ENCODE data around the gene RBM15. TPM values are rescaled to one million over a fixed set of nuclear protein-coding genes. Genes with fewer than 3 reads are reported as not detected.

RBM15 gene
- total RNA-seq, 1 donor from 2014 or later: 9.6 TPM

GRCh38 chr1:110348050-110348449, 8.9 kb downstream of the RBM15 start:
- DNase-seq (ENCODE audit: low spot score): no peak
- ATAC-seq: no peak

GRCh38 chr1:110348771-110349170, 9.6 kb downstream of the RBM15 start:
- no peak for ATAC-seq
- no peak for DNase-seq (ENCODE audit: low spot score)

GRCh38 chr1:110350360-110350759, 11.2 kb downstream of the RBM15 start:
- DNase-seq (ENCODE audit: low spot score): no peak
- no peak for ATAC-seq

GRCh38 chr1:110355321-110355720, 16.1 kb downstream of the RBM15 start:
- no peak for ATAC-seq

GRCh38 chr1:110356379-110356778, 17.2 kb downstream of the RBM15 start:
- DNase-seq (ENCODE audit: low spot score) (no peak), ATAC-seq (peak; percentile 61)

More at GRCh38 chr1:110355321-110355720, 16.1 kb downstream of the RBM15 start:
- DNase-seq (ENCODE audit: low spot score): no peak

GRCh38 chr1:110360431-110360830, 21.3 kb downstream of the RBM15 start:
- ATAC-seq (no peak), DNase-seq (ENCODE audit: low spot score) (no peak)

DNA sequence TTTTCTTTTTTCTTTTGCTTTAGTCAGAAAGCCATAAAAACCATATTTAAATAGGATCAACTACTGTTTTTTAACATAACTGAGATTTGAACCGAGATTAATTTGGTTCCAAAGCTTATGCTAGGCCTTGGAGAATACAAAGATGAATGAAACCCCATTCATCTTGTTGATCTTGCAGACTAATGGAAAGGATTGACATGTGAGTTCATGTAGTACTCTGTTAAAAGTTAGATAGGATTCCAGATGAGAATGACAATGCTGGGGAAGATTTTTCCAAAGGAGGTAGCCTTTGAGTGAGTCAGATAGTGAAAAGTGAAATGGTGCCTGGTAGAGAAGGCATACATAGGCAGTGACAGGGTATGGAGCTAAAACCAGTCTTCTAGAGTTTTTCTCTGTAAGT, 22.7 kb downstream of the RBM15 start:
- no peak for ATAC-seq
- DNase-seq (ENCODE audit: low spot score): no peak

GRCh38 chr1:110364221-110364620, 25.0 kb downstream of the RBM15 start:
- DNase-seq (ENCODE audit: low spot score) (no peak), ATAC-seq (no peak)

DNA sequence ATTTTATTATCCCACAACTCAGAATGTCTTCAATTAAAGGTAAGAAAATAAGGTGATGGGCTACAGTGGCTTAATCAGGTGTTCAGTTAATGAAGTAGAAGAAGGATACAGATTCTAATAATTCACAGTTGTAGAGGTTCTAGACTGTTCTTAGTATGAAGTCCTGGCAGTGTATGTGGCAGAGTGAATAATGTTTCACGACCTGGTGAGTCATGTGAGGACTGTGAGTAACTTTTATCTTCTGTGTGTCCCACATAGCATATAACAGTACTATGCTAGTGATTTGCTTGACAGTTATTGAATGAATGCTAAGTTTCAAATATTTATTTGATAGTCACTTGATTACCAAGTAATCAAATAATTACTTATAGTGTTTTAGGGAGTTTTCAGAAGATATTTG, 31.6 kb downstream of the RBM15 start:
- ATAC-seq (no peak), DNase-seq (ENCODE audit: low spot score) (no peak)

DNA sequence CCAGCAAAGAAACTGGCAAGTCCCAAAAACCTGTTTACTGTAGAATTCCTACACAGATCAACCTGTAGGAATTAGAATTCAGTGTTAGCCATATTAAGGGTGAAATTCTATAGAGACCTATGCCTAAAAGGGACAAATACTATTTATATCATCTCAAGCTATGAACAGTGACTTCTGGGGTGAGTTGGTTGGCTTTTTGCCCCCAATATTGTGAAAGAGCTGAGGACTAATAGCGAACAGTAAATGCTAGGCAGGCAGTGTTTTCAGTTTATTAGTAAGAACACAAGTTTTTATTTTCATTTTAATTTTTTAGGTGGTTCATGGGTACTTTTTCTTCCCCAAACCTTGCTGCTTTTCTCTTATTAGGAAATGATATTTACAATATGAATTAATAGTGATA, 36.3 kb downstream of the RBM15 start:
- no peak for ATAC-seq
- no peak for DNase-seq (ENCODE audit: low spot score)

DNA sequence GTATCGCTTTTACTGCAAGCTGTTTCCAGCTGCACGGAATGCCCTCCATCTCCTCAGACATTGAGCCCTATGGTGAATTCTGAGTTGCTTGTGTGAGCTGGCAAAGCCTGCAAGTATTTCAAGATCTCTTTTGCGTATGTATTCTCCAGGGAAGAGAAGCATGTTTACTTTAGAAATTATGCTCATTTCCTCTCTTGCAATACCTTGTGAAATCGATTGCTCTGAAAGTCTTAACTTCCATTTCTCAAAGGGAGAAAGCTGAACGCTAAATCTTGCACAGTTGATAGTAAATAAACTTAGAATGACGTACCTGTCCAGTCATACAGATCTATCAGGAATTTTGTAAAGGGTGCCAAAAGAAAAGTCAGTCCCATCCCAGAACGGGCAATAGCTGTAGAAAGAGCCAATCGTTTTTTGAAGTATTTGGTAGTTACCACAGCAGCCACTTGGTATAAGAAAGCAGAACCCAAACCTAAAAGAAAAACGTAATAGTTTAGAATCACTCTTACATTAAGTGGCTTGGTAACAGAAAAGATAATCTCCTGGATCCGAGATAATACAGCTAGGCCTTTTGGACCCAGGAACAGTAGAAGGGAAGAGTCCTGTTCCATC, 41.6 kb downstream of the RBM15 start:
- DNase-seq (ENCODE audit: low spot score) (no peak), ATAC-seq (no peak)

DNA sequence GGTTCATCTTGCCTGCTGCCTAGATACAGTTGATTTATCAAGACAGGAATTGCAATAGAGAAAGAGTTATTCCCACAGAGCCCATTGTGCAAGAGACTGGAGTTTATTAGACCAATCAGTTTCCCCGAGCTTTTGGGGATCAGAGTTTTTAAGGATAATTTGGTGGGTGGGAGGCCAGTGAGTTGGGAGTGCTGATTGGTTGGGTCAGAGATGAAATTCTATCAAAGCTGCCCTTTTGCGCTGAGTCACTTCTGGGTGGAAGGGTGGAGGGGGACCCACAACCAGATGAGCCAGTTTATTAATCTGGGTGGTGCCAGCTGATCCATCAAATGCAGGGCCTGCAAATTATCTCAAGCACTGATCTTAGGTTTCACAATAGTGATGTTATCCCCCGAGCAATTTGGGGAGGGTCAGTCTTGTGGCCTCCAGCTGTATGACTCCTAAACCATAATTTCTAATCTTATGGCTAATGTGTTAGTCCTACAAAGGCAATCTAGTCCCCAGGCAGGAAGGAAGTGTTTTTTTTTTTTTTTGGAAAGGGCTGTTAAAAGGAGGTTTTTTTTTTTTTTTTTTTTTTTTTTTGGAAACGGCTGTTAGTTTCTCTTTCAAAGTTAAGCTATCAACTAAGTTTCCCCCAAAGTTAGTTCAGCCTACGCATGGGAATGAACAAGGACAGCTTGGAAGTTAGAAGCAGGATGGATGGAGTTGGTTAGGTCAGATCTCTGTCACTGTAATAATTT, 44.2 kb downstream of the RBM15 start:
- DNase-seq (ENCODE audit: low spot score) (no peak), ATAC-seq (no peak)

DNA sequence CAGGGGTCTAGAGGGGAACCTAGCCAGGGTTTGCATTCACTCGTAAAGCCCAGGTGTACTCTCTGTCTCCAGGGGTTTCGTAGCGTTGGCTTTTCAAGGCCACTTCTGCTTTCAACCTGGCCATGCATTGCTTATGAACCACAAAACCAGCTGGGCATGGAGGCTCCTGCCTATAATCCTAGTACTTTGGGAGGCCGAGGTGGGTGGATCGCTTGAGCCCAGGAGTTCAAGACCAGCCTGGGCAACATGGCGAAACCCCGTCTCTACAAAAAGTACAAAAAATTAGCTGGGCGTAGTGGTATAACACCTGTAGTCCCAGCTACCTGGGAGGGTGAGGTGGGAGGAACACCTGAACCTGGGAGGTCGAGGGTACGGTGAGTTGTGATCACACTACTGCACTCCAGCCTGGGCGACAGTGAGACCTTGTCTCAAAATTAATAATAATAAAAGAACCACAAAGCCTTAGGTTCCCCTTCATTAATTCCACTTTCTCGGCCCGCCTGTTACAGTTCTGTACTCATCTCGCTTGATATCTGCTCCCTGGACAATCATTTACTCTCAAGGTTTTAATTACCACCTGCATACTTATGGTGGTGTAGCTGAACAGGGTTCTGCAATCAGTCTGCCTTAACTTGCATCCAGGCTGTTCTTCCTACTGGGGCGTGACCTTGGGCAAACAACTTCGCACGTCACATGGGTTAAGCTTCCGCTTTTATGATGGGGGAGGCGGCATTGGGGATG, 45.6 kb downstream of the RBM15 start:
- DNase-seq (ENCODE audit: low spot score) (no peak), ATAC-seq (no peak)

- ATAC-seq (no peak), DNase-seq (ENCODE audit: low spot score) (no peak)
Observed at GRCh38 chr1:110385369-110385768, 46.2 kb downstream of the RBM15 start.

DNA sequence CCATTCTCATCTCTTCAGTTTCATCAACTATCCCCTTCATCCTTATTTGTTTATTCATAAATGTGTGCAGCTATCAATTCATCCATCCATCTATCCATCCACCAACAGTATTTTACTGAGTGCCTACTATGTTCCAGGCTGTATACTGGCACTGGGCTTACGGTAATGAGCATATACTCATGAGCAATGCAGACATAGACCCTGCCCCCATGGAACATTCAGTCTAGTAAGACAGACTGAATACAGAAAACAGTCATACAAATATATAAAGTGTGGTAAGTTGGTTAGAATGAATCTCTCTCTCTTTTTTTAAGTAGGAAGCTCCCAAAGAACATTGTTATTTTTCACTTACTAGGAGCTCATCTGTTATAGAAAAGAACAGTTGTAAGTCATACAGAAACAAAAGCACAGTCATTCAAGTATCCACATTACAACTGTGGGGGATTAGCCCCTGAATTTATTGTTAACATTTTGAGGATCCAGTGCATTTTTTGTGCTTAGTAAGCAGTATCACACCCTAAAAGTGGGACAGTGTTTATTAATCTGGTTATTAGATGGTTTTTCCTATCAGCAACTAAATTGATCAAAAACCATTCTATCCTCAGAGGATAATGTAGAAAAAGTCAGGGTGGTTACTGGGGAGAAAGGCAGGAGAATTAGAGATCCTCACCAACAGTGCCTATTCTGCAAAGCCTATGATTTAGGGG, 48.0 kb downstream of the RBM15 start:
- DNase-seq (ENCODE audit: low spot score): no peak
- no peak for ATAC-seq

- ATAC-seq: no peak
- DNase-seq (ENCODE audit: low spot score): no peak
Observed at GRCh38 chr1:110390096-110390495, 50.9 kb downstream of the RBM15 start.

DNA sequence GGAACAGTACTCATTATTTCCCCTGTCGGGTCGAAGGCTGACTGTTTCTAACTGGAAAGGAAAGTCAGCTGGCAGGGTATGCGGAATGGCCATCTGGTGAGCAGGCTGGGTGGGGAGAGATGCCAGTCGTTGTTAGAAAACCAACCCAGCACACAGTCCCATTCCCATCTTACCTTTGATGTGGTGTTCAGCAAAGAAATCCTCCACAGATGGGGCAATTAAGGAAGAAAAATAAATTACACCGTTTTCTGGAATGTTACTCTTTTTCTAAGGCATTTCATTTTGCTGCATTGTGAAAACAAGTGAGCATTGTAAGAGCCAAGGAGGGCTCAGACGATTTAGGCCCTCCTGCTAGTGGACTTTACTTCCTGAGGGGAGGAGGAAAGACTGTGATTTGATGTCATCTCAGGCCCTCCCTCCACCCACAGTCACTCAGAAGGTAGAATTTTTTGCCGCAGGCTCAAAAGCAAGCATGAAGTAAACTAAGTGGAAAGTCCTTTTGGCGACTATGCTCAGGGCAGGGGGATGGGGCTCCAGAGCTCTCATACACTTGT, 51.6 kb downstream of the RBM15 start, which contains the start of gene SLC16A4:
Gene SLC16A4, minus strand, starts transcription at position 335 of the 554 bp plus-strand sequence. CDS start 1,703 bp downstream, outside the sequence.
- DNase-seq (ENCODE audit: low spot score) (no peak), ATAC-seq (peak; percentile 90)

DNA sequence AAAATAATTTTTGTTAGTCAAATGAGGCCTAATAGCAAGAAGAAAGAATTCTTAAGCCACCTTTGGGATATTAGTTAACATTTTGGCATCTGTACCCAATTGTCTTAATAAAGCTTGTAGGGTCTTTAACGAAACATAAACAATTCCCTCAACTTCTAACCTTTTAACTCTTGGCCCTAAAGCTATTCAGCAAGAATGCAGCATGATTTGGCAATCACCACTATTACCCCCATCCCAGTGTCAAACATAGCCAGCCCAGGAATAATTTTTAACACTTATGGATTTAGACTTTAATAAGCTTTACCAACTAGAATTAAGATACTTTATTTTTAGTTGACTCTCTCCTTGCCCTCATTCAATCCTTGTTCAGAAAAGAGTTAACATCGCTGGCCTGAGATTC, 54.1 kb downstream of the RBM15 start:
- no peak for ATAC-seq
- DNase-seq (ENCODE audit: low spot score): no peak

DNA sequence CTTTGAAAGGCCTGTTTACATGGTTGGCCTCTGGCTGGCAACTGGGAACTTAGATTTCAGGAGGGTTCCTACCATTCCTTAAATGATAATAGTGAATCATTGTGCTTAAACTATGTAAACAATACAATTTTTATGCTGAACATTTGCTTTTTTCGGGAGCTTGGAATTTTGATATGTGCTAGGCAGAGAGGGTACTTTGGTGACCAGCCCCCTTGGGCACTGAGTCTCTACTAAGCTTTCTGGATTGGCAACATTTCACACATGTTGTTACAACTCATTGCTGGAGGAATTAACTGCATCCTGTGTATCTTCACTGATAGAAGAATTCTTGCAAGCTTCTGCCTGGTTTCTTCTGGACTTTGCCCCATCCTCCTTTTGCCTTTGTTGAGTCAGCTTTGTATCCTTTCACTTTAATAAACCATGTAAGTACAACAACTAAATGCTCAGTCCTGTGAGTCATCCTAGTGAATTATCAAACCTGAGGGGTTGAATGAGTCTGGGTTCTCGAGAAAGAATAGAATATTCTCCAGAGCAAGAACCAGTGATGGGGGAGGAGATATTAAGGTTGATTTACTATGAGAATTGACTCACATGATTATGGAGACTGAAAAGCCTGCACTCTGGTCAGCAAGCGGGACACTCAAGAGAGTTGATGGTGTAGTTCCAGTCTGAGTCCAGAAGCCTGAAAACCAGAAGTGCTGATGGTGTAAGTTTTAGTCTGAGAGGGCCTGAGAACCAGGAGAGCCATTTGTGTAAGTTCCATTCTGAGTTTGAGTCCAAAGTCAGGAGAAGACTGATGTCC, 54.7 kb downstream of the RBM15 start:
- peak; percentile 24 for ATAC-seq
- DNase-seq (ENCODE audit: low spot score): no peak

DNA sequence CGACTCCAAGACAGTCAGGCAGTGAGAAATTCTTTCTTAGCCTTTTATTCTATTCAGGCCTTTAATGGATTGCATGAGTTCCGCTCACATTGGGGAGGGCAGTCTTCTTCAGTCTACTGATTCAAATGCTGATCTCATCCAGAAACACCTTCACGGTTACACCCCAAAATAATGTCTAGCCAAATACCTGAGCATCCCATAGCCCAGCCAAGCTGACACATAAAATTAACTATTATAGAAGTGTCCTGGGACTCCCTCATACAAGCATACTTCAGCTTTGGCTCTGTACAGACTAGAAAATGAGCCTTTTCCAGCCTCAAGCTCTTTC, 55.3 kb downstream of the RBM15 start:
- ATAC-seq (no peak), DNase-seq (ENCODE audit: low spot score) (no peak)
